Measurements from ENCODE around the gene ELL. TPM values are rescaled to one million over a fixed set of nuclear protein-coding genes. Genes with fewer than 3 reads are reported as not detected.

The ELL gene
- total RNA-seq, 1 experiment from 2014 or later, result 21.0 TPM

DNA sequence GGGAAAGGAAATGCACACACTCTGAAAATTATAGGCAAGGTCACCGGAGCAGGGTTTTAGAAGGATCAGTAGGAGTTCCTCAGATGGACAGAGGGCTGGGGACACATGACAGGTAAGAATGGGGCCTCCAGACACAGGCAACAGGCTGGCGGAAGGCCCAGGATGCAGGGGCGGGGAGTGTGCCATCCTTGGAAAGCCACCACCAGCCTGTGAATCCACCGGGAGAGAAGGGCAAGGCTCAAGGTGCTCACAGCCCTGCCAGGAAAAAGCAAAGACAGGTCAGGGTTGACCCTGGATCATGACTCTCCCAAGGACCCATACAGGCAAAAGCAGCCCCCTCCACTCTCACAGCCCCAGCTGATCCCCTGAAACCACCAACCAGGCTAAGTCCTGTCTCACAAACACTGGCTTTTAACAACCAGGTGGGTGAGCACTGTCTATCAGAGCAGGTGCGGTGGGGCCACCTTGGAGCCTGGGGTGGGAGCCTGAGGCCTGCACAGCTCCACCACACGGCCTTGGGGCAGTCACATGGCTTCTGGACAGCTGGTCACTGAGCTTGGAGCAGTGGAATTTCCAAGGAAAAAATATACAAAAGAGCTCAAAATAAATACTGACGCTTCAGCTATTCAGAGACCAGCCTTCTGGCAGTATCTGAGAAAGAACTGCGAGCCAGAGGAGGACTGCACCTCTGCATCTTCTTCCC is 48.7 kb downstream of the ELL start:
- ChIA-PET POLR2A (ENCODE audit: unreplicated experiment) (no interaction called here), CTCF (no interaction called here)
- Histone ChIP-seq H4K20me1 (ENCODE audit: low read length) (peaks cover 12% of the 10 kb centered on the region; the same call in 1 of the 2 replicates), H3K4me1 (ENCODE audit: insufficient read depth, low read length) (peaks cover 9% of the 10 kb centered on the region), H3K9me3 (ENCODE audit: low read length) (no peaks in the 10 kb centered on the region), H3F3A (ENCODE audit: low read length, unreplicated experiment) (no peaks in the 10 kb centered on the region), H3K4me3 (ENCODE audit: low read length) (no peak overlapping the region), H3K27me3 (ENCODE audit: low read length) (no peaks in the 10 kb centered on the region), H2AFZ (ENCODE audit: low read length) (no peak overlapping the region), H3K36me3 (ENCODE audit: low read depth, low read length) (no peaks in the 10 kb centered on the region), H3K4me2 (ENCODE audit: low read length) (no peak overlapping the region), H3K79me2 (ENCODE audit: low read length) (peaks cover 58% of the 10 kb centered on the region), H3K27ac (ENCODE audit: low read length) (no peak overlapping the region), H3K9me2 (replicated peaks; ENCODE audit: low read length) (no peaks in the 10 kb centered on the region), H3K9ac (ENCODE audit: low read length) (no peak overlapping the region)
- intact Hi-C loops (cut with micrococcal nuclease), result no loop called here
- ATAC-seq (no peak), DNase-seq (no peak)
- no TSS peak for BruUV-seq (replicated peaks)
- no peak for TF ChIP-seq EZH2phosphoT487 (IDR thresholded peaks at IDR 0.05; ENCODE audit: borderline replicate concordance, low read length)
- no peak for TF ChIP-seq CTCF (conservative IDR thresholded peaks at IDR 0.05; ENCODE audit: low read depth, low read length)
- TF ChIP-seq EZH2 (IDR thresholded peaks at IDR 0.05; ENCODE audit: low read length, unreplicated experiment), result no peak

DNA sequence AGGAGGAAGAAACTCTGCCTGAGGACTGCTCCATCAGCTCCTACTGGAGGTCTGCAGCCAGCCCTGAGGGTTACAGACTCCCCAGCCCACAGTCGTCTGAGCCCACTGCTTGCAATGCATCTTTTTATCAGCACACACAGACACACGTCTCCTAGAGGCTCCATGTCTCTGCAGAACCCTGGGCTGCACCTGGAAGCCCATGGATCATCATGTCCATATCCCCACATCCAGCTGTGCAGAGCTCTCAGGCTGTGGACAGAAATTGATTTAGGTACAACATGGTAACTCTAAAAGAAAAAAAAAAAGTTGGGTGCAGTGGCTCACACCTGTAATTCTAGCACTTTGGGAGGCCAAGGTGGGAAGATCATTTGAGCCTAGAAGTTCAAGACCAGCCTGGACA is 51.1 kb downstream of the ELL start:
- H2AFZ ChIP-seq (ENCODE audit: low read length), result no peak overlapping the region
- intact Hi-C loops (cut with micrococcal nuclease), result no loop called here

More for the DNA sequence above, 51.1 kb downstream of the ELL start:
- no TSS peak for BruUV-seq (replicated peaks)
- POLR2A ChIA-PET (ENCODE audit: unreplicated experiment), result no interaction called here
- H3K9me2 ChIP-seq (replicated peaks; ENCODE audit: low read length), result no peaks in the 10 kb centered on the region
- peaks cover 9% of the 10 kb centered on the region for H3K4me1 ChIP-seq (ENCODE audit: insufficient read depth, low read length)
- no peaks in the 10 kb centered on the region for H3K27me3 ChIP-seq (ENCODE audit: low read length)
- peaks cover 12% of the 10 kb centered on the region; the same call in 1 of the 2 replicates for H4K20me1 ChIP-seq (ENCODE audit: low read length)
- H3K27ac ChIP-seq (ENCODE audit: low read length), result no peak overlapping the region
- peaks cover 39% of the 10 kb centered on the region for H3K79me2 ChIP-seq (ENCODE audit: low read length)
- TF ChIP-seq EZH2 (IDR thresholded peaks at IDR 0.05; ENCODE audit: low read length, unreplicated experiment), result no peak
- TF ChIP-seq EZH2phosphoT487 (IDR thresholded peaks at IDR 0.05; ENCODE audit: borderline replicate concordance, low read length), result no peak
- no peak for TF ChIP-seq CTCF (conservative IDR thresholded peaks at IDR 0.05; ENCODE audit: low read depth, low read length)
- no peak overlapping the region for H3K9ac ChIP-seq (ENCODE audit: low read length)
- no peak overlapping the region for H3K4me2 ChIP-seq (ENCODE audit: low read length)
- H3K4me3 ChIP-seq (ENCODE audit: low read length), result no peak overlapping the region
- H3K36me3 ChIP-seq (ENCODE audit: low read depth, low read length), result no peaks in the 10 kb centered on the region
- H3K9me3 ChIP-seq (ENCODE audit: low read length), result no peaks in the 10 kb centered on the region
- ATAC-seq (no peak), DNase-seq (no peak)
- H3F3A ChIP-seq (ENCODE audit: low read length, unreplicated experiment), result no peaks in the 10 kb centered on the region
- CTCF ChIA-PET, result interaction anchor here (1.0 kb wide), 1 partner anchor 56 kb away, joined by 3 read pairs; no protein-coding TSS in a partner anchor

Measured in PC-3 (cell line).